ENCODE results near the gene GNB5.
"Not testable (repeated sequence)": the region's sequence is repeated elsewhere in the genome, so short reads cannot be mapped to it uniquely, and the experiment has no call there.

GNB5 gene

DNA sequence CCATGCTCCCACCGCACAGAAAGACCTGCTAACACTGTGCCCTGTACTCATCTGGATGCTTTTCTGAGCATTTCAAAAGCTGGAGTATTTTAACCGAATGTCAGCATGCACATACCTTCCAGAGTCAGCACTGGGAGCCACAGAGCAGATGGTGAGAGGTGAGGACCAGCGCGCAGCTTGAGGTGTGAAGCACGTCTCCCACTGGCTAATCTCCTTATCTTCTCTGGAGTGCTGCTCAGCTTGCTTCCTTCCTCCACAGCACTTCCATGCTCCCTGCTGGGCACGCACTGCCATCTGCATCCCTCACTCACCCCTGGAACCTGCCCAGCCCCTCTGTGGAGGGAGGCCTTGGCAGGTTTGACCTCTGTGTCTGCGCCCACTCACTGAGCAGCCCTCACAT is at the start of gene GNB5:
TSS of gene GNB5 (minus strand) at position 186 of the 400 bp plus-strand sequence. CDS start 6,716 bp downstream, outside the sequence.
- DNase-seq (ENCODE audit: low read depth in 2 of 2, low spot score in 1 of 2) = no peak

- DNase-seq (ENCODE audit: low read depth in 2 of 2, low spot score in 1 of 2) = no peak
Observed at GRCh38 chr15:52240166-52240565, 49.0 kb upstream of the GNB5 start.

- not testable (repeated sequence) for DNase-seq (ENCODE audit: low read depth in 2 of 2, low spot score in 1 of 2)
Observed at GRCh38 chr15:52238989-52239525, 47.9 kb upstream of the GNB5 start.

- DNase-seq (ENCODE audit: low read depth in 2 of 2, low spot score in 1 of 2) = no peak
Observed at GRCh38 chr15:52238149-52238548, 47.0 kb upstream of the GNB5 start.

- DNase-seq (ENCODE audit: low read depth in 2 of 2, low spot score in 1 of 2) = no peak
Observed at GRCh38 chr15:52236013-52236412, 44.8 kb upstream of the GNB5 start.

GRCh38 chr15:52234596-52235541 is 43.7 kb upstream of the GNB5 start:
- no peak for DNase-seq (ENCODE audit: low read depth in 2 of 2, low spot score in 1 of 2)

- DNase-seq (ENCODE audit: low read depth in 2 of 2, low spot score in 1 of 2) = no peak
Observed at GRCh38 chr15:52233405-52233804, 42.2 kb upstream of the GNB5 start.

DNA sequence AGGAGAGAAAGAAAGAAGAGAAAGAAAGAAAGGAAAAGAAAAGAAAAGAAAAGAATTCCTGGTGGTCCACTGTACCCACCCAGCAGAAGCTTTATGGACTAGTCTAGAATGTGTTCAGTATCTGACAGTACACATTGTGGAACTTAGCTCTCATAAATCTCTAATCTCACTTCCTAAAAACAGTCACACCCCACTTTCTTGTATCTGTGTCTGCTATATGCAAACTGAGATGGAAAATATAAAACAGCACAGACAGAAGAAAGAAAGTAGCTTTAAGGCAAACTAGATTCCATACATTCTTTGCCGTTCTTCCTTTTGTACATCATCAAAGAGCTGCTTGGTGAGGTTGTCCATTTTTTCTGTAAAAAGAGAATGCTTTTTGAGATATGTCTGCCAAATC is 41.1 kb upstream of the GNB5 start:
- no peak for DNase-seq (ENCODE audit: low read depth in 2 of 2, low spot score in 1 of 2)

- no peak for DNase-seq (ENCODE audit: low read depth in 2 of 2, low spot score in 1 of 2)
Observed at GRCh38 chr15:52230073-52230472, 38.9 kb upstream of the GNB5 start.

GRCh38 chr15:52228921-52229320 is 37.7 kb upstream of the GNB5 start:
- no peak for DNase-seq (ENCODE audit: low read depth in 2 of 2, low spot score in 1 of 2)

DNA sequence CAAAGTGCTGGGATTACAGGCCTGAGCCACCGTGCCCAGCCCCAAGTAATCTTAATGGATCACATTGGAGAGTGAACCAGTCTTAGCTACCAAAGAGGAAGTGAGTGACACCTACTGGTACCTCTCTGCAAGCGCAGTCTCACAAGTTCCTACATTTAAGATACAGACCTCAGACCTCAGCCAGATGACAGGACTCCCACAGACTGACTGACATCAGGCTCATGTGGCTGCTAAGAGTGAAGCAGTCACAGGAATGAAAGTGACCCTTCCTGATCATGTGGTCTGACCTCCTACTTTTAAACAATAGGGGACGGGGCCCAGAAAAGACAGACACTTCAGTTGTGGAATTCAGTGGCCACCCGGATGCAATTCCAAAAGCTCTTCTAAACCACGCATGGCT is 36.3 kb upstream of the GNB5 start:
- peak in 1 of 2 donors; percentile 40 for DNase-seq (ENCODE audit: low read depth in 2 of 2, low spot score in 1 of 2)

- DNase-seq (ENCODE audit: low read depth in 2 of 2, low spot score in 1 of 2) = no peak
Observed at GRCh38 chr15:52225230-52225629, 34.0 kb upstream of the GNB5 start.

DNA sequence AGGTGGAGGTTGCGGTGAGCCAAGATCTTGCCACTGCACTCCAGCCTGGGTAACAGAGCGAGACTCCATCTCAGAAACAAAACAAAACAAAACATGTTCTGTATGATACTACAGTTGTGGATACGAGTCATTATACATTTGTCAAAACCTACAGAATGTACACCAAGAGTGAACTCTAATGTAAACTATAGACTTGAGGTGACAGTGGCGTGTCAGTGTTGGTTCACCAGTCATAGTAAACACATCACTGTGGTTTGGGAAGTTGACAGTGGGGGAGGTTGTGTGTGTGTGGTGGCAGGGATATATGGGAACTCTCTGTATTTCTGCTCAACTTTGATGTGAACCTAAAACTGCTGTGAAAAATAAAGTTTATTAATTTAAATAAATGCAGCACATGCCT is 33.0 kb upstream of the GNB5 start:
- DNase-seq (ENCODE audit: low read depth in 2 of 2, low spot score in 1 of 2) = no peak

DNA sequence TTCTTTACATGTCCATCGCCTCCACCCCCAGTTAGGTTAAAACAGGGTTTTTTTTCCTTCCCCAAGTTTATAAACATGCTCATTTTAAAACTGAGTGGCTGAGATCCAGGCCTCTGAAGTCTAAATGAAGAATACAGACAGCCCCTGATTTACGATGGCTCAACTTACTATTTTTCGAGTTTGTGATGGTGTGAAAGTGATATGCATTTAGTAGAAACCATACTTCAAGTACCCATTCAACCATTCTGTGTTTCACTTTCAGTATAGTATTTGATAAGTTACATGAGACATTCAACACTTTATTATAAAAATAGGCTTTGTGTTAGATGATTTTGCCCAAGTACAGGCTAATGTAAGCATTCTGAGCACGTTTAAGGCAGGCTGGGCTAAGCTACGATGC is 30.5 kb upstream of the GNB5 start:
- no peak for DNase-seq (ENCODE audit: low read depth in 2 of 2, low spot score in 1 of 2)

- no peak for DNase-seq (ENCODE audit: low read depth in 2 of 2, low spot score in 1 of 2)
Observed at GRCh38 chr15:52220937-52221660, 29.9 kb upstream of the GNB5 start.

- no peak for DNase-seq (ENCODE audit: low read depth in 2 of 2, low spot score in 1 of 2)
Observed at GRCh38 chr15:52220251-52220650, 29.1 kb upstream of the GNB5 start.

DNA sequence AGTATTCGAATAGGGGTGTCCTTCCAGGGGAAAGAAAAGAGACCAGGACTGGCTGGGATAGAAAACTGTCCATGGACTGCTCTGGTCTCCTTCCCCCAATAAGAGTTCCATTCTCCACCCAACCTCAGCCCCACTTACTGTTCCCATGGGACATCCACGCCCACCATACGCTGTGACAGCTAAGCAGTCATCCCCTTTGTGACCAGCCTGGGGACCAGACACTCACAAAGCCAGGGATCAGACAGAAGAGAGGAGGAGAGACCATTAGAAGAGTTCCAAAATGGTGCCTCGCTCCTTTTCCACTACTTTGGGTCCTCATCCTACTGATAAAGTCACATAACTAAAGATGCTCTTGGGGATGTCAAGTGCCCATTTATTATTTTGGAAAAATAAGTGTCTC is 27.6 kb upstream of the GNB5 start:
- no peak for DNase-seq (ENCODE audit: low read depth in 2 of 2, low spot score in 1 of 2)

DNA sequence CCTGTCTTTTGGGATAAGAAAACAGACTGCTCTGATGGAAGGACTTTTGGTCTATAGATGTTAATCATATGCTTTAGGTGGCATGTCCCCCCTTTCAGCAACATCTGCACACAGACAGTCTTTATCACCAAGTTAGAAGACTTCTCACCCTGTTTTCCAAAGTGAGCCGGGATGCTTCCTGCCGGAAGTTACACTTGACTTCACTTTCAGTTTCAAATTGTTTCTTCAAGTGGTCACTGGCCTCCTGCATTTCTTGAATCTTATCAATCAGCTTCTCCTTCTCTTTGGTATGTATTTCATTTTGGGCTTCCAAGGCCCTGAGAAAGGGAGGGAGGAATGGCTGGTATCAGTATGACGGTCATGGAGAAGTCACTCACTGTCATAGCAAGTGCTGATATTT is 27.2 kb upstream of the GNB5 start:
- DNase-seq (ENCODE audit: low read depth in 2 of 2, low spot score in 1 of 2) = no peak

GRCh38 chr15:52217186-52217585 is 26.0 kb upstream of the GNB5 start:
- no peak for DNase-seq (ENCODE audit: low read depth in 2 of 2, low spot score in 1 of 2)

GRCh38 chr15:52214553-52214952 is 23.4 kb upstream of the GNB5 start:
- DNase-seq (ENCODE audit: low read depth in 2 of 2, low spot score in 1 of 2) = no peak

GRCh38 chr15:52213206-52213605 is 22.0 kb upstream of the GNB5 start:
- DNase-seq (ENCODE audit: low read depth in 2 of 2, low spot score in 1 of 2) = no peak

Data from stimulated activated CD8-positive, alpha-beta memory T cell treated with anti-CD3 and anti-CD28 coated beads, Interleukin-4, amount 100 ng/mL, for 1 hour (primary cell).